DOHH2 (cell line): ENCODE results near the gene LSM6.

Source experiments
- H3F3A ChIP-seq: fragments of 200-600 bp; sonication (generic), shearing (Covaris generic); 2 replicates; pipeline ENCODE4 v1.6.0; 2016; ENCODE audit warnings: antibody characterized with exemption, mild to moderate bottlenecking; ENCODE audit not compliant: control insufficient read depth, insufficient read depth
- H3K27ac ChIP-seq: fragments of 200-600 bp; sonication (generic); 2 replicates; pipeline ENCODE4 v1.5.1; 2014; ENCODE audit warnings: low read depth, mild to moderate bottlenecking, low read length, moderate library complexity
- H3K27me3 ChIP-seq: fragments of 200-600 bp; sonication (generic); 2 replicates; pipeline ENCODE4 v1.6.1; 2014; ENCODE audit warnings: mild to moderate bottlenecking, low read length, mixed read lengths; ENCODE audit not compliant: control insufficient read depth
- H3K36me3 ChIP-seq: fragments of 200-600 bp; sonication (generic); 2 replicates; pipeline ENCODE4 v1.6.1; 2014; ENCODE audit warnings: mild to moderate bottlenecking, low read length, moderate library complexity, mixed read lengths; ENCODE audit not compliant: control insufficient read depth
- H3K4me1 ChIP-seq: fragments of 200-600 bp; sonication (generic); 2 replicates; pipeline ENCODE4 v1.6.1; 2014; ENCODE audit warnings: mild to moderate bottlenecking, low read length, mixed read lengths; ENCODE audit not compliant: control insufficient read depth
- H3K4me2 ChIP-seq: fragments of 200-600 bp; sonication (generic); 2 replicates; pipeline ENCODE4 v1.6.0; 2014; ENCODE audit warnings: mild to moderate bottlenecking, low read length, moderate library complexity
- H3K4me3 ChIP-seq: fragments of 200-600 bp; sonication (generic); 2 replicates; pipeline ENCODE4 v1.5.1; 2014; ENCODE audit warnings: mild to moderate bottlenecking, low read length, mixed read lengths
- H3K79me2 ChIP-seq: fragments of 200-600 bp; sonication (generic); 2 replicates; pipeline ENCODE4 v1.6.1; 2014; ENCODE audit warnings: mild to moderate bottlenecking, low read length, mixed read lengths; ENCODE audit not compliant: control insufficient read depth
- H3K9me2 ChIP-seq: fragments of 200-600 bp; sonication (generic); replicated peaks from 2 replicates; pipeline ENCODE4 v1.6.1; 2014; ENCODE audit warnings: mild to moderate bottlenecking, low read length, mixed read lengths; ENCODE audit not compliant: control insufficient read depth
- H3K9me3 ChIP-seq: fragments of 200-600 bp; sonication (generic); 2 replicates; pipeline ENCODE4 v1.6.1; 2014; ENCODE audit warnings: antibody characterized with exemption, low read length, mixed read lengths; ENCODE audit not compliant: control insufficient read depth, insufficient read depth
- H4K20me1 ChIP-seq: fragments of 200-600 bp; sonication (generic); 2 replicates; pipeline ENCODE4 v1.6.0; 2014; ENCODE audit warnings: low read depth, mild to moderate bottlenecking, antibody characterized with exemption, low read length, moderate library complexity; ENCODE audit not compliant: control insufficient read depth, insufficient read depth
- EZH2phosphoT487 ChIP-seq: fragments of 200-600 bp; sonication (generic); IDR thresholded peaks from 2 replicates; pipeline ENCODE4 v1.6.1; 2017; ENCODE audit warnings: borderline replicate concordance, mild to moderate bottlenecking, antibody characterized with exemption, low read length, moderate library complexity, mixed read lengths
- TF ChIP-seq, protein P1 (sequence below): fragments of 200-600 bp; sonication (generic); IDR thresholded peaks from one replicate; pipeline ENCODE4 v1.5.1; 2014; ENCODE audit warnings: antibody characterized with exemption, mild to moderate bottlenecking, low read depth, low read length; ENCODE audit not compliant: poor library complexity, severe bottlenecking

The LSM6 gene

GRCh38 chr4:146212781-146213180 lies 37.3 kb downstream of the LSM6 start:
- Histone ChIP-seq H3K4me1 (no peaks in the 10 kb centered on the region), H3K4me2 (no peak overlapping the region), H3K79me2 (no peaks in the 10 kb centered on the region), H3K9me2 (no peaks in the 10 kb centered on the region; the same call in 1 of the 2 replicates), H3F3A (no peaks in the 10 kb centered on the region), H4K20me1 (no peaks in the 10 kb centered on the region), H3K4me3 (no peak overlapping the region), H3K27me3 (0 out of 2 replicates have a peak, but pooled peaks cover 10% of the 10 kb centered on the region), H3K36me3 (no peaks in the 10 kb centered on the region), H3K27ac (no peak overlapping the region), H3K9me3 (no peaks in the 10 kb centered on the region)
- TF ChIP-seq EZH2phosphoT487: no peak

DNA sequence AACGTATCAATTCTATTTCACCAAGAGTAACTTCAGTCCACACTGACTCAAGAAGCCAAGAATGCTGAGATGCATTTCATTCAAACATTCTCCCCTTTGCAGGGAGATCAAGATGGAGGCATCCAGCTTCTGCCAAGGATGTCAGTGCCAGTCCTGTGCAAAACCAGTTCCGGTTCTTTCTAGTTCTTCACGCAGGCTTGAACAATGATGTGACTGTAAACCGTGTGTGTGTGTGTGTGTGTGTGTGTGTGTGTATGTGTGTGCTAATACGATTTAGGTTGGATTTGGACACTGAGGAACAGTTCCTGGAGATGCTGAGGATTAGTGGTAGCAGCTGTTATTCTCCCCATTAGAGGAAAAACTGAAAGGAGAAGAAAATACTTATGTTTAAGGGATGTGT lies 38.7 kb downstream of the LSM6 start, which contains the start of gene REELD1:
REELD1 (plus strand) TSS at position 301 of the 400 bp plus-strand sequence. CDS start 2,415 bp downstream, outside the sequence.
- TF ChIP-seq EZH2phosphoT487: no peak
- TF ChIP-seq, protein P1, sequence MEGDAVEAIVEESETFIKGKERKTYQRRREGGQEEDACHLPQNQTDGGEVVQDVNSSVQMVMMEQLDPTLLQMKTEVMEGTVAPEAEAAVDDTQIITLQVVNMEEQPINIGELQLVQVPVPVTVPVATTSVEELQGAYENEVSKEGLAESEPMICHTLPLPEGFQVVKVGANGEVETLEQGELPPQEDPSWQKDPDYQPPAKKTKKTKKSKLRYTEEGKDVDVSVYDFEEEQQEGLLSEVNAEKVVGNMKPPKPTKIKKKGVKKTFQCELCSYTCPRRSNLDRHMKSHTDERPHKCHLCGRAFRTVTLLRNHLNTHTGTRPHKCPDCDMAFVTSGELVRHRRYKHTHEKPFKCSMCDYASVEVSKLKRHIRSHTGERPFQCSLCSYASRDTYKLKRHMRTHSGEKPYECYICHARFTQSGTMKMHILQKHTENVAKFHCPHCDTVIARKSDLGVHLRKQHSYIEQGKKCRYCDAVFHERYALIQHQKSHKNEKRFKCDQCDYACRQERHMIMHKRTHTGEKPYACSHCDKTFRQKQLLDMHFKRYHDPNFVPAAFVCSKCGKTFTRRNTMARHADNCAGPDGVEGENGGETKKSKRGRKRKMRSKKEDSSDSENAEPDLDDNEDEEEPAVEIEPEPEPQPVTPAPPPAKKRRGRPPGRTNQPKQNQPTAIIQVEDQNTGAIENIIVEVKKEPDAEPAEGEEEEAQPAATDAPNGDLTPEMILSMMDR: no peak
- Histone ChIP-seq H3K9me3 (no peaks in the 10 kb centered on the region), H3K27me3 (peaks cover 10% of the 10 kb centered on the region; the same call in 1 of the 2 replicates), H3K27ac (no peak within 1 kb of the TSS), H3K36me3 (no peaks in the 10 kb centered on the region), H3K79me2 (no peaks in the 10 kb centered on the region), H3F3A (no peaks in the 10 kb centered on the region), H3K9me2 (no peaks in the 10 kb centered on the region; the same call in 1 of the 2 replicates), H3K4me1 (no peaks in the 10 kb centered on the region), H3K4me3 (no peak within 1 kb of the TSS), H3K4me2 (no peak within 1 kb of the TSS), H4K20me1 (no peaks in the 10 kb centered on the region)

DNA sequence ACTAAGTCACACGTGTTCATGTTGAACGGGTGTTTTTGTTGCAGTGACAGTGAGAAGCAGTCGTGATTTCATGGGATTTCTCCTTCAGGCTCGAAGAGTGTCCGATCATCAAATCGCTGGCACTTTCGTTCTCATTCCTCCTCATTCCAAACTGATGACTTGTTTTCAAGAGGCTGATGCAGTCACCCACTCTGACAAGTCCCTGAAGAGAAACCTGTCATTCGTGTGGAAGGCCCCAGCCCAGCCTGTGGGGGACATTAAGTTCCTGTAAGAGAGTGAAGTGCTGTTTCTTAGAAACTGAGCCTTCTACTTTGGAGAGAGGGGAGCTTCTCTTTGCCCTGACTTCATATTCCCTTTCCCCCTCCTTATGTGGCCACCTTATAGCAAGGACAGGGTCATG lies 46.8 kb downstream of the LSM6 start:
- Histone ChIP-seq H3K27me3 (no peaks in the 10 kb centered on the region; the same call in 1 of the 2 replicates), H3K4me1 (no peaks in the 10 kb centered on the region), H3K9me3 (no peaks in the 10 kb centered on the region), H3K4me3 (no peak overlapping the region), H3K9me2 (no peaks in the 10 kb centered on the region), H3K27ac (no peak overlapping the region), H3F3A (no peaks in the 10 kb centered on the region), H4K20me1 (no peaks in the 10 kb centered on the region), H3K36me3 (no peaks in the 10 kb centered on the region), H3K4me2 (no peak overlapping the region), H3K79me2 (no peaks in the 10 kb centered on the region)
- TF ChIP-seq, protein P1: no peak
- TF ChIP-seq EZH2phosphoT487: no peak

- TF ChIP-seq, protein P1: no peak
- H3K9me2 ChIP-seq: no peaks in the 10 kb centered on the region
- no peaks in the 10 kb centered on the region for H3K79me2 ChIP-seq
- H4K20me1 ChIP-seq: no peaks in the 10 kb centered on the region
- no peak overlapping the region for H3K4me2 ChIP-seq
- H3F3A ChIP-seq: no peaks in the 10 kb centered on the region
- no peak overlapping the region for H3K4me3 ChIP-seq
- H3K27me3 ChIP-seq: 0 out of 2 replicates have a peak, but pooled peaks cover 2% of the 10 kb centered on the region
- H3K9me3 ChIP-seq: no peaks in the 10 kb centered on the region
- H3K4me1 ChIP-seq: no peaks in the 10 kb centered on the region
- H3K27ac ChIP-seq: no peak overlapping the region
- H3K36me3 ChIP-seq: no peaks in the 10 kb centered on the region
Observed at GRCh38 chr4:146224326-146224966, 48.9 kb downstream of the LSM6 start.
